GM19397 (cell line): ENCODE results near the gene MRTFA.
"Not testable (repeated sequence)": the region's sequence is repeated elsewhere in the genome, so short reads cannot be mapped to it uniquely, and the experiment has no call there.

Experiments
- ATAC-seq: cut with Tn5 transposase; IDR thresholded peaks from one replicate; pipeline ENCODE4 v1.9.1; 2021; ENCODE audit warnings: mild to moderate bottlenecking, moderate library complexity; ENCODE audit not compliant: unreplicated experiment

MRTFA gene

DNA sequence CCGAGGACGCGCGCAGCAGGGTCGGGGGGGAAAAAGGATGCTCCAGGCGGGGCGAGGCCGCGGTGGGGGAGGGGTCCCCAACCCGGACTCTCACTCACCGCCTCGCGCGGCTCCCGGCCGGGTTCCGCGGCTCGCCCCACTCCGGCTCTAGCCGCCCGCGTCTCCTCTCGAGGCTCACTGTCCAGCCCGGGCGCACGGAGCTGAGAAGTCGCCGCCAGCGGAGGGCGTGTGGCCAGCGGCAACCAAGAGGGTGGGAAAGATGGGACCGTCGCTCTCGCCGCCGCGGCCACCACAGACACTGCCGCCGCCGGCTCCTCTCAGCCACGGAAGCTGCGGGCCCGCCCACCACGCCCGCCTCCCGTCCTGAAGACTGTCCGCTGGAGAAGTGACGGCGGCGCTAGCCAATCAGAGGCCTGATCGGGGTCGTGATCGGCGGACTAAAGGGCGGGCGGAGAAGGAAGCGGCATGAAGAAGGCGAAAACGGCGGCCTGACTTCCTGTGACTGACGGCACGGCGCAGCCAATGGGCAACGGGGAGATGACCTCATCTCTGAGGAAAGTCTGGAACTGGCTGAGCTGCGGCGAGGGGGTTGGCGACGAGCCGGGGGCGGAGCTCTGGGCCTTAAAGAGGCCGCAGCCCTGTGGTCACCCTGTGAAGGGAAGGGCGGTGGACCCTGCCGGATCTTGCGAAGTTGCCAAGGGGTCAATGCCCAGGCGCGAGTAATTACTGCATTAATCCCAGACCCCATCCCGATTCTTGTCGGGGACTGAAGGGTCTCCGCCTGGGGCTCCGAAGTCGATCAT lies at the start of gene MRTFA:
MRTFA (minus strand) TSS at position 340 of the 803 bp plus-strand sequence.
- peak; percentile 91 for ATAC-seq

DNA sequence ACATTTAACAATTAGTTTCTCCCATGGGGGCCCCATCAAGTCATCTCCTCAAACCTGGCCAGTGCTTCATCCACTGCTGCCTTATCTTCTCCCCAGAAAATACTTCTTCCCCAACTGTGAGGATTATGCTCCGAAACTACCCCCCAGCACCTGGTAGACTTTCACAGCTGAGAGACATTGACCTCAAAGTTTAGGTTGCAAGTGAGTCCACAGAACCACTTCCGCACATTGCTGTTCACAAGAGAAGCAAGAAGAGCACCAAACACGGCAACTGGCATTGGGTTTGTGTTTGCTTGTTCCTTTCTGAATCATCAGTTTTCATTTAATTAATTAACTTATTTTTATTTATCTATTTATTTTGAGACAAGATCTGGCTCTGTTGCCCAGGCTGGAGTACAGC lies 48.9 kb upstream of the MRTFA start:
- no peak for ATAC-seq

DNA sequence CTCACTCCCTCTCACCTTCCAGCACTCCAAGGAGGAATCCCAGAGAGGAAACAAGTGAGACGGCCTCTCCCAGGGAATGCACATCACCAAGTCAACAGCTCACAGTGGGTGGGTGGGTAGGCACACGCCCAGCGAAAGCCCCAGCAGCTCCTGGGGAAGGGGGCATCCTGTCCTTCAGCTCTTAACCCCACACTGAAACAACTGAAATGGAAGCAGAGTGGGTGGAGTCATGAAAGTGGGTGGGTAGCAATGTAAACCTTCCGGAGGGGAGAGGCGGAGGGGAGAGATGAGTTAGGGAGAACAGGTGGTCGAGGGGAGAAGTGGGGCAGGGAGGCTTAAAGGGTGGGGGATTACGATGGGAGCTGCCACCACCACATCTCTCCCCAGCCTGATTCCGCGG lies 48.2 kb upstream of the MRTFA start:
- no peak for ATAC-seq

DNA sequence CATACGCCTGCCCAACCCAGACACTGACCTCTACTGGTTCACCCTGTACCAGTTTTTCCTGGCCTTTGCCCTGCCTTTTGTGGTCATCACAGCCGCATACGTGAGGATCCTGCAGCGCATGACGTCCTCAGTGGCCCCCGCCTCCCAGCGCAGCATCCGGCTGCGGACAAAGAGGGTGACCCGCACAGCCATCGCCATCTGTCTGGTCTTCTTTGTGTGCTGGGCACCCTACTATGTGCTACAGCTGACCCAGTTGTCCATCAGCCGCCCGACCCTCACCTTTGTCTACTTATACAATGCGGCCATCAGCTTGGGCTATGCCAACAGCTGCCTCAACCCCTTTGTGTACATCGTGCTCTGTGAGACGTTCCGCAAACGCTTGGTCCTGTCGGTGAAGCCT lies 44.9 kb upstream of the MRTFA start:
- ATAC-seq: no peak

DNA sequence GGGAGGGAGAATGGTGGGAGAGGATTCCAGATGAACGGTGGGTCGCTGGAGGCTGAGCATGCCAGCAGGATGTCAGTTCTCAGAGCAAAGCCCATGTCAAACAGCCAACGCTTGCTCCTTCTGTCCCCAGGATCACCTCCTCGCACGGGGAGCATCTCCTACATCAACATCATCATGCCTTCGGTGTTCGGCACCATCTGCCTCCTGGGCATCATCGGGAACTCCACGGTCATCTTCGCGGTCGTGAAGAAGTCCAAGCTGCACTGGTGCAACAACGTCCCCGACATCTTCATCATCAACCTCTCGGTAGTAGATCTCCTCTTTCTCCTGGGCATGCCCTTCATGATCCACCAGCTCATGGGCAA lies 44.3 kb upstream of the MRTFA start:
- ATAC-seq: no peak

DNA sequence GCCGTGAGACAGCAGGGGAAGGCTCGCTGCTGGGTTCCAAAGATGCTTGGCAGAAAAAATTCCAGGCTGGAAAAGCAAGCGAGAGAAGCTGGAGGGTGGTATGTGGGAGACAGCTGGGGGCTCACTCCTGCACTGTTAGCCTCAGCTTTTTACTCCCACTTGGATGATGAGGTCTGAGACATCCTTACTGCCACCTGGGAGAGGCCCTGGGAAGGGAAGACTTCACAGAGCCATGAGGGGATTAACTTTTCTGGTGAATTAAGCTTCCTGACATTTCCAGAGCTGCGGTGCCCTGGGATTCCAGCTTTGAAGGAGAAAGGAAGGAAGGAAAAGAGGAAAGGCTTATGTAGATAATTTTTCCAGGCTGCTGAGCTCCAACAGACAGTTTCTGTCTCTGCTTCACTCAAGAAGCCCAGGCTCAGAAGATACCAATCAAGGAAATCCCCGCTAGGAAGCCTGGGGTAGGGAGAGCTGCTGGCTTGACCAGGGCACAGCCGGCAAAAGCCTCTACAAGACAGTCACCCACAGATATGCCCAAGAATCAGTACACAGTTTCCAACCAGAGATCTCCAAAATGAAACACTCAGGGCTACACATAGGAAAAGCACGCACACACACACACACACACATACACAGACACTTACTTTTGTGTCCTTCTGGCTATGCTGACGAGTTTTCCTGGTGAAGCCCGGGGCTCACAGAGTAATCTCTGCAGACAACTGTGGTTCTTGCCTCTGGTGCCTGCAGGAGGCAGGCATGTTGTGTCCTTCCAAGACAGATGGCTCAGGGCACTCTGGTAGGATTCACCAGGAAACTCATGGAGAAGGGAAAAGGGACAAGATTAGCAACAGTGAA lies 43.7 kb upstream of the MRTFA start:
- no peak for ATAC-seq

DNA sequence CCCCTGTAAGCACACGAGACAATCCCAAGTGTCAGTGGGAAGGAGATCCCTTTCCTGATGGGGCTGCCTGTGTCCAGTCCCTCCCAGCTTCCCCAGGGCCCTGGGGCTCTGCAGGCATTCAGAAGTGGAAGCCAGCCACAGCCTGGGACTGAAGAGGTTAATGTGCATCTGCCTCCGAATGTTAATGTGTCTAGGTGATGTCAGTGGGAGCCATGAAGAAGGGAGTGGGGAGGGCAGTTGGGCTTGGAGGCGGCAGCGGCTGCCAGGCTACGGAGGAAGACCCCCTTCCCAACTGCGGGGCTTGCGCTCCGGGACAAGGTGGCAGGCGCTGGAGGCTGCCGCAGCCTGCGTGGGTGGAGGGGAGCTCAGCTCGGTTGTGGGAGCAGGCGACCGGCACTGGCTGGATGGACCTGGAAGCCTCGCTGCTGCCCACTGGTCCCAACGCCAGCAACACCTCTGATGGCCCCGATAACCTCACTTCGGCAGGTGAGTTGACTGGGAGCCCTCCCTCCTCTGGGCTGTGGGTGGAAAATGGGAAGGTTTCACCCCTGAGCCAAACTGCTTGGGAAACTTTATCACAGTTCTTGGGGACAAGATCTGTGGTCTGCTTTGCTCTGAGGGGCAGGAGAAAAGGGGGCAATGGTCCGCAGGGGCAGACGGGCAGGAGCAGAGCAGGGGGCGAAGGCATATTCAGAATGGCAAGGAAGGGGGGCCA lies 42.9 kb upstream of the MRTFA start, which contains the start of gene MCHR1:
MCHR1 (plus strand) TSS at position 236 of the 715 bp plus-strand sequence; CDS start at position 405, 169 bp downstream.
- ATAC-seq: no peak

DNA sequence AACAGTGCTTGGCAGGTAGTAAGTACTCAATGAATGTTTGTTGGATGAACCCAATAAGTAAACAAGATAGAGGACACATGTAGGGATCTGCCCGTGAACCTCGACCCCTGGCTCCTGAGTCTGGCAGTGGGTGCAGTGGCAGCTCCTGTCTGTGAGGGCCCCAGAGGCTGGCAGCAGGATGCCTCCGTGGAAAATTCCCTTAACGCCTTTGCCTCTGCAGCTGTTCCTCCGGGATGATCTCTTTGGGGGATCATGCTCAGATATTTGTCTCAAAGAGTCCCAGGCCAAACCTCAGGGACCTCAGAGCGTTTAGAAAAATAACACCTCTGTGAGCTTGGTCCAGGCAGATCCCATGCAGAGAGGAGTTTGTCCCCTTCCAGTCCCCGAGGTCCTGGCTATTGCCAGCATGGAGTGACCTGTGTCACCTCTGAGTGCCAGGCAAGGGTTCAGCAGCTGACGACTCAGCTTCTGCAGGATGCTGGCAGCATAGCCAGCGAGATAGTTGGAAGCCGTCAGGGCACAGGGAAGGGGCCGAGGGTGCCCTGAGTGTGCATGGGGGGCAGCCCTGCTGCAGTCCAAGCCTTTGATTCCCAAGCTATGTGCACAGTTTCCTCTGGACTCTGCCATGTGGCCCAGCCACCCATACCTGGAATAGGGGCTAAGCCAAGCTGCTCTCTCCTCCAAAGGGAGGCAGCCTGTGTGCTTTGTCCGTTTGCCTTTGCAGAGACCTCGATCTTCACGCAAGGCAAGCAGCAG lies 42.2 kb upstream of the MRTFA start:
- ATAC-seq: no peak

DNA sequence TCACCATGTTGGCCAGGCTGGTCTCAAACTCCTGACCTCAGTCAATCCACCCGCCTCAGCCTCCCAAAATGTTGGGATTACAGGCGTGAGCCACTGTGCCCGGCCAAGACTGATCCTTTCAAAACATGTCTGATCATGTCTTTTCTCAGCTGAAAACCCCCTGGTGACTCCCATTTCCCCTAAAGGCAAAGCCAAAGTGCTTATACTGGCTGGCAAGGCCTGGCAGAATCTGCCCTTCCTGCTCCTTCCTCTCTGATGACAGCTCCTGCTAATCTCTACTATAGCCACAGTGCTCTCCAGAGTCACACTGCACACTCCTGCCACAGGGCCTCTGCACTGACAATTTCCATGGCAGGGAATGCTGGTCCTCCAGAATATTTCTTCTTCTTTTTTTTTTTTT lies 40.1 kb upstream of the MRTFA start:
- ATAC-seq: no peak

DNA sequence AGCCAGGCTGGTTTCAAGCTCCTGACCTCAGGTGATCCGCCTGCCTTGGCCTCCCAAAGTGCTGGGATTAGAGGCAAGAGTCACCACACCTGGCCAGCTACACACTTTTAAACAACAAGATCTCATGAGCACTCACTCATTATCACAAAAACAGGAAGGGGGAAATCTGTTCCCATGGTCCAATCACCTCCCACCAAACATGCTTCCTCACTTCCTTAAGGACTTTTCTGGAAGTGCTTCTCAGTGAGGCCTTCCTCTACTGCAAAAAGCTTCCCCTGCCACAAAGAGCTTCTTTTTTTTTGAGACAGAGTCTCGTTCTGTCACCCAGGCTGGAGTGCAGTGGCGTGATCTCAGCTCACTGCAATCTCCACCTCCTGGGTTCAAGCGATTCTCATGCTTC lies 39.6 kb upstream of the MRTFA start:
- not testable (repeated sequence) for ATAC-seq

DNA sequence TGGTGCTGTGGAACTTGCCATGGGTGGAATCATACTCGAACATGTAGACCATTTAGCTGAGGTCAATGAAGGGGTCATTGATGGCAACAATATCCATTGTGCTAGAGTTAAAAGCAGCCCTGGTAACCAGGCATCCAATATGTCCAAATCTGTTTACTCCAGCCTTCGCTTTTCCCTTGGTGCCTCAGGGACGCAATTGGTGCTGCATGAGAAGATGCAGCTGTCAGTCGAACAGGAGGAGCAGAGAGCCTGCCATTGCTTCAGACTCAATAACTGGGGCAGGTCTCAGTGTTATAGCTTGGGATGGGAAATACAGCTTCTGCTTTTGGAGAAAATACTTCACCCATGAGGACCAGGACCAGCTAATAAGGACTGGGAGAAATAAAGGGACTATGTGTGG lies 37.8 kb upstream of the MRTFA start:
- ATAC-seq: no peak

DNA sequence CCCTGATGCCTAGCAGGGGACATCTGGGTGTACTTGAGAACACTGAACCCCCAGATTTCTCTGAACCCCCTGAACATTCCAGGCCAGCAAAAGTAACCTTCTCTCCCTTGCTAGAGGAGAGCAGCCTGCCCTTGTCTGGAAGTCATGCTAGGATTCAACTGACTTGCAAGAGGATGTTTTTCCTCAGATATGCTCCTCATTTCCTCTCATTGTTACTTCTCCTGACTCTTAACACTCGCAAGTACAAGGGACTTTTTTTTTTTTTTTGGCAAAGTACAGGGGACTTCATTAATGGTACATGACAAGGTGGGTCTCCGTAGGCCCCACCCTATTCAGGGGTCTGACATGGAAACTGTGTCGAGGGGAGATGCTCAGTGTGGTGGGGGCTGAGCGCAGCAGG lies 36.5 kb upstream of the MRTFA start:
- ATAC-seq: no peak

DNA sequence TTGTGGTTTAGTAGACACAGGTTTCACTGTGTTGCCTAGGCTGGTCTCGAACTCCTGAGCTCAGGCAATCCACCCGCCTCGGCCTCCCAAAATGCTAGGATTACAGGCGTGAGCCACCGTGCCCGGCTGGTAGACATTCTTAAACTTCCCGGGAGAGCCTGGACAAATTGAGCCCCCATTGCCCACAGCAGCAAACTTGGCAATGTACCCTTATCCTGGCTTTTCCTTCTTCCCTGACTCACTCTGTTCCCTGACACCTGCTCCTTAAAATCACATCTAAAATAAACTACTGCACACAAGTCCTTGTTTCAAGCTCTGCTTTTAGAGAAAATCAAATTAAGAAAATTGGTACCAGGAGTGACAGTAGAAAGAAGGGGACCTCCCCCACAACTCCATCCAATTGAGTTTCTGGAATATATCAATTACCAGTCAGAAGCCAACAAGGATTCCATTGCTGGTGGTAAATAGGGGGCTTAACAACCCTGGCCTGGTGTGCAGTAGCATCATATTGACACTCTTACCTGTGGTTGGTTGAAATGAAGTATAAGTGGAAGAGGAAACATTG lies 35.4 kb upstream of the MRTFA start:
- no peak for ATAC-seq

DNA sequence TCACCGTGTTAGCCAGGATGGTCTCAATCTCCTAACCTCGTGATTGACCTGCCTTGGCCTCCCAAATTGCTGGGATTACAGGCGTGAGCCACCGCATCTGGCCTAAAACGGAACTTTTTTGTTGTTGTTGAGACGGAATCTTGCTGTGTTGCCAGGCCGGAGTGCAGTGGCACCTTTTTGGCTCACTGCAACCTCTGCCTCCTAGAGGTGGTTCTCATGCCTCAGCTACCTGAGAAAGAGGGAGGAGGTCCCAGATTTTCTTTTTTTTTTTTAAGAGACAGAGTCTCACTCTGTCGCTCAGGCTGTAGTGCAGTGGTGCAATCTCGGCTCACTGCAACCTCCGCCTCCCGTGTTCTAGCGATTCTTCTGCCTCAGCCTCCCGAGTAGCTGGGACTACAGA lies 34.9 kb upstream of the MRTFA start:
- ATAC-seq: no peak

DNA sequence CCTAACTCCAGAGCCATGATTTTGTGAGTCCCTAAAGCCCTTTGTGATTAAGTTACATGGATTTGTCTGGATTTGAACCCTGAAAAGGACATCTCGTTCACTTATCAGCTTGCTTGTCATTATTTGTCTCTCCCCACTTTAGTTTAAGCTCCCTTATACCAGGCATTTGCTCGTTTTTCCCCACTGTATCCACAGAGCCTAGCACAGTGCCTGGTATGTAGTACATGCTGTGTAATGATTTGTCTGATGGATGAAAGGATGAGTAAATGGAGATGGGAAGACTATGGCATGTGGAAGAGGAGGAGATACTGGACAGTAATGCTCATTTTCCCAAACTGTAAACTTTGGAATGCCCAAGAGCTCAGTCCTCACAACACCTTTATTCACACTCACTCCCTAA lies 33.5 kb upstream of the MRTFA start:
- ATAC-seq: no peak

DNA sequence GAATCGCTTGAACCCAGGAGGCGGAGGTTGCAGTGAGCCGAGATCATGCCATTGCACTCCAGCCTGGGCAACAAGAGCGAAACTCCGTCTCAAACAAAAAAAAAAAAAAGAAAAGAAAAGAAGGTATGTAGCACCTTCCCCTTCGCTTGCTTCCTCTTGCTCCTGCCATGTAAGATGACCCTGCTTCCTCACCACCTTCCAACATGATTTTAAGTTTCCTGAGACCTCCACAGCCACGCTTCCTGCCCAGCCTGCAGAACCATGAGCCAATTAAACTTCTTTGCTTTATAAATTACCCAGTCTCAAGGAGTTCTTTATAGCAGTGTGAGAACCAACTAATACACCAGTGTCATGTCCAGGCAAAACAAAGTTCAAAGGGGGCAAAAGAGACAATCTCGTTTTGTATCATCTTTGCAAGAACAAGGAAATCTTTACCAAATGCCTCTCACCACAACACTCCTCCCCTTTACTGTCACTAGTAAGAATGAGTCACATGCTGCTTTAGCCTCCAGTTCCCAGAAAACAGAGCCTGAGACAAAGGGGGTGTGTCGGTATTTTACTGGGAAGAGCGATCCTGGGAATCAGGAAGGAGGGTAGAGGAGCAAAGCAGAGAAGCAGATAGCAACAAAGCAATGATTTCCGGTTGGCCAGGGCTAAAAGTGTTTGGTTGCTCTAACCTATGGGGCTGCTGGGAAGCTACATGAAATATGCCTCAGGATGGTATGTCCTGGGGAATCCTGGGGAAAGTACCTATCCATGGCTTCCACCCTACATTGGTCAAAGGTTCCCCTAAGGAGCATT lies 32.3 kb upstream of the MRTFA start:
- ATAC-seq: no peak

DNA sequence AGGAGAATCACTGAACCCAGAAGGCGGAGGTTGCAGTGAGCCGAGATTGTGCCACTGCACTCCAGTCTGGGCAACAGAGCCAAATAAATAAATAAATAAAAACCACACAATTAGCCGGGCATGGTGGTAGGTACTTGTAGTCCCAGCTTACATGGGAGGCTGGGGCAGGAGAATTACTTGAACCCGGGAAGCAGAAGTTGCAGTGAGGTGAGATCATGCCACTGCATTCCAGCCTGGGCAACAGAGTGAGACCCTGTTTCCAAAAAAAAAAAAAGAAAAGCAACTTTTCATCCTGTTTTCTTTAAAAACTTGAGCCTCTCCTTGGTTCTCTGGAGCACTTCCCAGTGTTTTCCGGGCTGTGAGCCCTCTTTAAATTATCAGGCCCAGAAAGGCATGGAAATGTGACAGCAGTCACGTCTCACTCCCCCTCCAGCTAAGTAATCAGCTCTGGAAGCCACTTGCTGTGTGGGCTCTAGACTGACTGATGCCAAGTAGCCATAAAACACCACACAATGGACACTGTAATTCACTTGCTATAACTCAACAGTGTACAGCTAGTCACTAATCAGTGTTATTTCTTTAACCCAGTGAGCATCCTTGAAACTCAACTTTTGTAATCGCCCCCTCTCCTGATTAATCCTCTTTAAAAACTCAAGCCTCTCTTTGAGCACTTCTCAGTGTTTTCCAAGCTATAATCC lies 29.8 kb upstream of the MRTFA start:
- no peak for ATAC-seq

DNA sequence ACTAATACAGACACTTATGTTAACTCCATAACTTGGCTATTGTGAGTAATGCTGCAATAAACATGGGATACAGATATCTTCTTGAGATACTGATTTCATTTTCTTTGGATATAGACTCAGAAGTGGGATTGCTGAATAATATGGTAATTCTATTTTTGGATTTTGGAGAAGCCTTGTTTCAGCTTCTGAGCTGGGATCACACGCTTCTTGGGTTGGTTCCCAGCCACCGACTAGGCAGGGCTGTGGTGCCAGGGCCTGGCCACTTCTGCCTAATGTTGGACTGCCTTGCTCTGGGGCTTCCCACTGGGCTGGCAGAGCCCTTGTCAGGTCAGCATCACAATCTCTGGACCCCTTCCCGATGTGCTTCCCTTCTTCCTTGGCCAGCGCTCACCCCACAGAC lies 28.8 kb upstream of the MRTFA start:
- ATAC-seq: no peak

DNA sequence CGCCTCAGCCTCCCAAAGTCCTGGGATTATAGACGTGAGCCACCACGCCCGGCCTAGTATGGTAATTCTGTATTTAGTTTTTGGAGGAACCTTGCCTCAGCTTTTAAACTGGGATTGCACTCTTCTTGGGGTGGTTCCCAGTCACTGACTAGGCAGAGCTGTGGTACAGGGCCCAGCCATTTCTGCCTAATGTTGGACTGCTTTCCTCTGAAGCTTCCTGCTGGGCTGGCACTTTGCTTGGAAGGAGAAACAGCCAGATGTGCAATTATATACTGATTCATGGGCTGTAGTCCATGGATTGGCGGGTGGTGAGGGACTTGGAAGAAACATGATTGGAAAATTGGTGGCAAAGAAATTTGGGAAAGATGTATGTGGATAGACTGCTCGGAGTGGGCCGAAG lies 25.2 kb upstream of the MRTFA start:
- ATAC-seq: no peak
